Calu3 (cell line): ENCODE data around the gene STXBP4. TPM values are rescaled to one million over a fixed set of nuclear protein-coding genes. Genes with fewer than 3 reads are reported as not detected.

Source experiments
- BruUV-seq: library from RNA; stranded (reverse); fragments of 400-500 nt; replicated peaks from 2 replicates; lab custom pipeline; 2021; lab: Mats Ljungman, UMichigan
- CTCF ChIA-PET: fragments of 300-600 bp; sonication (Branson Sonifier 250); formaldehyde crosslinking; loops from one replicate; lab custom pipeline; 2022; ENCODE audit warnings: antibody characterized with exemption; lab: Charles Lee
- DNase-seq: peaks from one replicate; pipeline ENCODE4 v3.0.0; 2022
- H3K27ac Mint-ChIP-seq: one replicate; pipeline ENCODE4 v1.8.0; 2022; ENCODE audit warnings: mixed read lengths; ENCODE audit not compliant: unreplicated experiment
- H3K27me3 Mint-ChIP-seq: one replicate; pipeline ENCODE4 v1.8.0; 2022; ENCODE audit warnings: mixed read lengths; ENCODE audit not compliant: unreplicated experiment
- H3K36me3 Mint-ChIP-seq: one replicate; pipeline ENCODE4 v1.8.0; 2022; ENCODE audit warnings: mild to moderate bottlenecking, moderate library complexity, mixed read lengths; ENCODE audit not compliant: insufficient read depth, unreplicated experiment
- H3K4me1 Mint-ChIP-seq: one replicate; pipeline ENCODE4 v1.8.0; 2022; ENCODE audit warnings: mild to moderate bottlenecking, low read depth, mixed read lengths; ENCODE audit not compliant: unreplicated experiment
- H3K4me3 Mint-ChIP-seq: one replicate; pipeline ENCODE4 v1.8.0; 2022; ENCODE audit warnings: mild to moderate bottlenecking, low read depth, moderate library complexity, mixed read lengths; ENCODE audit not compliant: unreplicated experiment
- H3K9me3 Mint-ChIP-seq: one replicate; pipeline ENCODE4 v1.8.0; 2022; ENCODE audit warnings: low read depth, mixed read lengths; ENCODE audit not compliant: unreplicated experiment
- CTCF ChIP-seq: fragments of 200-600 bp; IDR thresholded peaks from one replicate; pipeline ENCODE4 v1.8.0; 2022; ENCODE audit warnings: antibody characterized with exemption; ENCODE audit not compliant: unreplicated experiment
- intact Hi-C: fragments of 100-400 bp; cut with micrococcal nuclease; formaldehyde crosslinking; loops from one replicate; pipeline ENCODE4 v1.10.0; 2022; ENCODE audit not compliant: unreplicated experiment
- total RNA-seq: library from RNA; stranded (reverse); gene quantifications from 2 replicates; pipeline ENCODE4 v1.2.3, GENCODE V29; 2022

Gene STXBP4
- total RNA-seq, 1 experiment from 2014 or later = 9.2 TPM

- H3K4me3 Mint-ChIP-seq = no peak overlapping the region
Measured at GRCh38 chr17:54996441-54996840, 27.9 kb downstream of the STXBP4 start.

GRCh38 chr17:55002458-55002857 is 33.9 kb downstream of the STXBP4 start:
- Mint-ChIP-seq H3K27ac (no peak overlapping the region), H3K4me1 (no peaks in the 10 kb centered on the region), H3K9me3 (no peaks in the 10 kb centered on the region), H3K4me3 (no peak overlapping the region), H3K27me3 (no peaks in the 10 kb centered on the region), H3K36me3 (no peaks in the 10 kb centered on the region)
- TF ChIP-seq CTCF = no peak
- intact Hi-C loops = no loop called here
- no peak for DNase-seq
- BruUV-seq = no TSS peak
- CTCF ChIA-PET = no interaction called here

More at GRCh38 chr17:54996441-54996840, 27.9 kb downstream of the STXBP4 start:
- Mint-ChIP-seq H3K27me3 (no peaks in the 10 kb centered on the region), H3K4me1 (no peaks in the 10 kb centered on the region), H3K9me3 (no peaks in the 10 kb centered on the region), H3K36me3 (no peaks in the 10 kb centered on the region), H3K27ac (no peak overlapping the region)
- no TSS peak for BruUV-seq
- no peak for TF ChIP-seq CTCF
- CTCF ChIA-PET = no interaction called here
- intact Hi-C loops = no loop called here
- DNase-seq = no peak

GRCh38 chr17:55004484-55004883 is 35.9 kb downstream of the STXBP4 start:
- H3K27ac Mint-ChIP-seq = no peak overlapping the region
- no peak for DNase-seq
- H3K4me3 Mint-ChIP-seq = no peak overlapping the region
- no peaks in the 10 kb centered on the region for H3K36me3 Mint-ChIP-seq
- CTCF ChIA-PET = interaction anchor here (1.9 kb wide), 1 partner anchor 12 kb away, joined by 15 read pairs; no protein-coding TSS in a partner anchor
- no peak for TF ChIP-seq CTCF
- H3K9me3 Mint-ChIP-seq = no peaks in the 10 kb centered on the region
- H3K4me1 Mint-ChIP-seq = no peaks in the 10 kb centered on the region
- BruUV-seq = no TSS peak
- intact Hi-C loops = no loop called here
- H3K27me3 Mint-ChIP-seq = no peaks in the 10 kb centered on the region

GRCh38 chr17:55005520-55005919 is 37.0 kb downstream of the STXBP4 start:
- Mint-ChIP-seq H3K9me3 (no peaks in the 10 kb centered on the region), H3K4me3 (no peak overlapping the region), H3K4me1 (no peaks in the 10 kb centered on the region), H3K27ac (no peak overlapping the region), H3K27me3 (no peaks in the 10 kb centered on the region), H3K36me3 (no peaks in the 10 kb centered on the region)
- TF ChIP-seq CTCF = peak; percentile 51
- DNase-seq = no peak
- CTCF ChIA-PET = interaction anchor here (0.6 to 1.9 kb wide), 2 partner anchors 13 to 37 kb away, joined by 3 to 15 read pairs; no protein-coding TSS in a partner anchor
- BruUV-seq = no TSS peak
- intact Hi-C loops = no loop called here
